SH-SY5Y (cell line): ENCODE results near the gene IL17RE.

Experiments
- GATA2 ChIP-seq: IDR thresholded peaks from 2 replicates; pipeline ENCODE4 v1.6.1; 2011; ENCODE audit warnings: mild to moderate bottlenecking, low read depth, low read length
- GATA3 ChIP-seq: IDR thresholded peaks from 2 replicates; pipeline ENCODE4 v1.6.1; 2011; ENCODE audit warnings: low read depth, mild to moderate bottlenecking, low read length, moderate library complexity

DNA sequence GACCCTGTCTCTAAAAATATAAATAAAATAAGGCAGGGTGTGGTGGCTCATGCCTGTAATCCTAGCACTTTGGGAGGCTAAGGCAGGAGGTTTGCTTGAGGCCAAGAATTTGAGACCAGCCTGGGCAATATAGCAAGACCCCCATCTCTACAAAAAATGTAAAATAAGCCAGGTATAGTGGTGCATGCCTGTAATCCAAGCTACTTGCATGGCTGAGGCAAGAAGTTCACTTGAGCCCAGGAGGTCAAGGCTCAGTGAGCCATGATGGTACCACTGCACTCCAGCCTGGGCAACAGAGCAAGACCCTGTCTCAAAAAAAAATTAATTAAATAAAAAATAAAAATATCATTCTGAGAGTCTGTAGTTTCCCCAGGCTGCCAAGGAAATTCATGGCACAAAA is 16.3 kb upstream of the IL17RE start:
- TF ChIP-seq GATA2: no peak
- TF ChIP-seq GATA3: no peak
